ENCODE data around the gene LIAS.
"Not testable (repeated sequence)": the region's sequence is repeated elsewhere in the genome, so short reads cannot be mapped to it uniquely, and the experiment has no call there.

LIAS gene

DNA sequence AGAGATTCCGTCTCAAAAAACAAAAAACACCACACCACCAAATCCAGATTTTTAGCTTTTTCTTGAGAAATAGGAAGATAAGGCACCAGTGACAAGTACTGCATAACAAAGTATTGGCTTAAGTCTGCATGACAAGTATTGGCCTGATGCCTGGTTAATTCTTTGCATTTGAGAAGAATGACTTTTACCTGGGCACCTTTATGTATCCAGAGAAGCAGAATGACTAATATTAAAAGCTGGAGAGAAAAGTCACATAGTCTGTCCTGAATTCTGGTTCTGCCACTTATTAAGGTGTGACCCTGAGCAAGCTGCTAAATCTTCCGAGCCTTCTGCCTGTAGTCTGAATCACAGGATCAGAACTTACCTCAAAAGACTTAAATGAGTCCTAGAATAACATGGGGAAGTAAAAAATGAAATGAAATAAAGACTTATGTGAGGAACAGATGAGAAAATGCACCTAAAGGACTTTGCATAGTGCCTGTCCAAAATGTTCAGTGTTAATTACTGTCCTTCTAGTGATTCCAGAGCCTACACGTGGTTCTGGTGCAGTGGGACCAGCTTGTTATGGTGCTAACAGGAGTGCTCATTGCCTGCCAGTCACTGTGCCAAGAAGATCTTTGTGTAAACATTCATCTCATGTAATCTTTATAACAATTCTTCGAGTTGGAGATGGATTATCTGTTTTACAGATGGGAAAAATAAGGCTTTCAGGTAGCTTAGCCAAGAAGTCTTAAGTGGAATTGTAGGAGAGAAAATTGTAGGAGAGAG is 36.8 kb downstream of the LIAS start:
- in situ Hi-C loops (cut with HindIII; ENCODE audit: low sequenced_read_pairs), result no loop called here

DNA sequence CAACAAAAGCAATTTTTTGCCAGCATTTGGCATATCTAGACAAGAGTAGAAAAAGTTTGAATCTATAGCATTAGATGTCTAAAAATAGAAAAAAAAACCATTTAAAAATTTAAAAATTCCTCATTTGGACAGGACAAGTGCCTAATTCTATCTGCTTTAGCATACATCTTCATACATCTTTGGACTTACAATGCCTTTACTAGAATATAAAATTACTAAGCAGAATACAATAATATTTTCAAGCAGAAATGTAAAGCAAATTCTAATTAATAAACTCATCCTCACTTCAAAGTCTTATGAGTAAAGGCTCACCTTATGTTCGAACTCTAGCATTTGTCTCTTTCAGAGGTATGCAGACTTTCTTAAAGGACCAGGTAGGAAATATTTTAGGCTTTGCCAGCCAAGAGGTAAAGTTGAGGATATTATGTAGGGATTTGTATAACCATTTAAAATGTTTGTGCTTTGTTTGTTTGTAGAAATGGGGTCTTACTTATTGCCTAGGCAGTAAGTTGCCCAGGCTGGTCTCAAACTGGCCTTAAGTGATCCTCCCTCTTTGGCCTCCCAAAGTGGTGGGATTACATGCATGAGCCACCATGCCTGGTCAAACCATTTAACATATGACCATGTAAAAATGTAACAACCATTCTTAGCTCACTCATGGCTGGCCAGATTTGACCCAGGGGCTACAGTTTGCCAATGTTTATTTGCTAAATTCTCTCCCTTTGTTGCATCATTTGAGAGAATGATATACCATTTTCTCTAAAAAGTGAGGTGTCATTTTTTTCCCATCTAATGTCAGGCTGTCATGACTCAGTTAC is 39.3 kb downstream of the LIAS start:
- in situ Hi-C loops (cut with HindIII; ENCODE audit: low sequenced_read_pairs), result no loop called here

DNA sequence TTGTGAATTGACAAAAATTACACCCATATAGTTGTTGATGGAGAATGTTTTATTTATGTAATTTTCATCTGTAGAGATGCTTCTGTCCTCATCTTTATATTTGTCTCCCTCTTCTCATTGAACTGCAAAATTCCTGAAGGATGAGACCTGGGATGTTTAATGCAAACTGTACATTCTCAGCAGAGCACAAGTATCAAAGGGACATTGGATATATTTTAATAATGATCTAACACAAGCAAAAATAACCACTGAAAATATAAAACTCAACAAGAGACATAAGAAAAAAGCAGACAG is 39.8 kb downstream of the LIAS start:
- in situ Hi-C loops (cut with HindIII; ENCODE audit: low sequenced_read_pairs), result no loop called here

DNA sequence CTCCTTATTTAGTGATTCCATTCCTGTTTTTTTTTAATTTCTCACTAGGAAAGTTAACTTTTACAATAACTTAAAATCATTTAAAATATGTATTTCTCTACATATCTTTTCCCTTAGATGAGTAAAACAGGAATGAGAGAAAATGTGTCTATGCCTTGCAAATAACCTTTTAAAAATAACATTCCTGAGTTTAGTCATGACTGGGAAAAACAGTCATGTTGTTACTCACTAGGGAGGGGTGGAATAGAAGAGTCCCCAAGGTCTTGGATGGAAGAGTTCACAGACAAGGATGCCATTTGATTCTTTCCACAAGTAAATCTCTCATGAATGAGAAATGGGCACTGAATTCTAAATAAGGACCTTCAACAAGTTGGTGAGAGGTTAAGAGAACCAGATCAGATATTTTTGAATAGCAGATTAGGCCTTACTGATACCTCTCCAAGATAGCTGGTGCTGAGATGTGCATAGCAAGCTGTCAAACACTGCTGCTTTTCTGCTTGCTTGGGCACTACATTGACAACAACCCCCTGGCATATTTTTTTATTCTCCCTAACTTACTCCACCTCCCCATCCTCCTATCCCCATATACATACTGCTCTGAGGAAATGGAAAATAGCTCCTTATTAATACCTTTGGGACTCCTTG is 43.3 kb downstream of the LIAS start:
- in situ Hi-C loops (cut with HindIII; ENCODE audit: low sequenced_read_pairs), result no loop called here

- in situ Hi-C loops (cut with HindIII; ENCODE audit: low sequenced_read_pairs), result not testable (repeated sequence)
Observed at GRCh38 chr4:39502664-39503035, 43.8 kb downstream of the LIAS start.

DNA sequence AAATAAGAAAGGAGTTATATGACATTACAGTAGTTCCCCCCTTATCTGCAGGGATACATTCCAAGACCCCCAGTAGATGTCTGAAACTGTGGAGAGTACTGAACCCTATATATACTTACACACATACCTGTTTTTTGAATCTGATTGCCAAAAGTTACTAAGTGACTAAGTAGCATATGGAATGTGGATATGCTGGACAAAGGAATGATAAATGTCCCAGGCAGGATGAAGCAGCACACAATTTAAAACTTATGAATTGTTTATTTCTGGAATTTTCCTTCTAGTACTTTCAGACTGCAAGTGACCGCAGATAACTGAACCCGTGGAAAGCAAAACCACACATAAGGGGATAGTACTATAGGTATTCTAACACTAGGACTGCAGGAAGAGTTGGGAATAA is 45.7 kb downstream of the LIAS start:
- in situ Hi-C loops (cut with HindIII; ENCODE audit: low sequenced_read_pairs), result no loop called here

GRCh38 chr4:39505581-39505980 is 46.7 kb downstream of the LIAS start:
- in situ Hi-C loops (cut with HindIII; ENCODE audit: low sequenced_read_pairs), result no loop called here

DNA sequence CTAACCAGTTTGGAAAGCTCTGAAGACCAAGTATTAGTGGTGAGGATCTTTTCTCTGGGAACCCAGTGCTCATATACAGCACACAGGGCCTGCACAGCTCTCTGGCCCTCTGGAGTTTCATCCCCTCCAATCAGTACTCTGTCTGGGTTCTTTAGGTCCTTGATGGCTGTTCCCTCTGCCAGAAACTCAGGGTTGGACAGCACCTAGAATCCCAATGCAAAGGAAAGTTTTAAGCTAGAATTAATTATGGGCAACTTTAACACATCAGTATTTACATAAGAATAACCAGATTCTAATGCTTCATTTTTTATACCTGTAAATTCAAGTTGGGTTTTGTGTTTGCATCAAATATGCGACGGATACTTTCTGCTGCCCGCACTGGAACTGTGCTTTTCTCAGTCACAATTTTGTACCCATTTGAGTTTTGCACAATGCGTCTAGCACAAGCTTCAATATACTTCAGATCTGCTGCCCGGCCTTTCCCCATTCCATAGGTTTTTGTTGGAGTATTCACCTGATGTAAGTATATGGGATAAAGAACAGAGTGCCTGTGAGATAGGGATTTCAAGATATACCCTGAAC is 51.6 kb downstream of the LIAS start:
- in situ Hi-C loops (cut with HindIII; ENCODE audit: low sequenced_read_pairs), result no loop called here

DNA sequence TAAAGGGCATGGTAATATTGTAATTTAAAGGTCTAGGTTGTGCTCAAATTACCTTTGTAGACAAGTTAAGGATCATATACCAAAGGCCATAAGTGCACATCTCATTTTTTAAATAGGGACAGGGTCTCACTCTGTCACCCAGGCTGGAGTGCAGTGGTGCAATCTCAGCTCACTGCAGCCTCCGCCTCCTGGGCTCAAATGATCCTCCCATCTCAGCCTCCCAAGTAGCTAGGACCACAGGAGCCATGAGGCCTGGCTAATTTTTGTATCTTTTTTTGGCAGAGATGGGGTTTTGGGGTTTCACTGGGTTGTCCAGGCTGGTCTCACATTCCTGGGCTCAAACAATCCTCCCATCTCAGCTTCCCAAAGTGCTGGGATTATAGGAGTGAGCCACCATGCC is 55.4 kb downstream of the LIAS start:
- in situ Hi-C loops (cut with HindIII; ENCODE audit: low sequenced_read_pairs), result not testable (repeated sequence)

DNA sequence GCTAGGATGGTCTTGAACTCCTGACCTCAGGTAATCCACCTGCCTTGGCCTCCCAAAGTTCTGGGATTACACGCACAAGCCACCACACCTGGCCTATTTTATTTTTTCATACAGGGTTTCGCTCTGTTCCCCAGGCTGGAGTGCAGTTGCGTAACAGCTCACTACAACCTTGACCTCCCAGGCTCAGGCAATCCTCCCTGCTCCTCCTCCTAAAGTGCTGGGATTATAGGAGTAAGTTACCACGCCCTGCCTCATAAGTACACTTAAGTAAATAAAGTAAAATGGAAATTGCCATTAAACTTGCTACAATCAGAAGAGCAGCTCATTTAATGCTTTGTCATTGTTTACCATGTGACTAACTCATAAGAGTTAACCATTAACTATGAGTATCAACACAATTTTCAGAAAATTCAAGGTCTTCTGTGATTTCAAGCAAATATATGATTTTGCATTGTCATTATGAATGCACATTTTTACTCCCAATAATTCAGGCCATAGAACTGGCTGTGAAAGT is 56.1 kb downstream of the LIAS start:
- in situ Hi-C loops (cut with HindIII; ENCODE audit: low sequenced_read_pairs), result no loop called here

- in situ Hi-C loops (cut with HindIII; ENCODE audit: low sequenced_read_pairs), result not testable (repeated sequence)
Observed at GRCh38 chr4:39515669-39516401, 57.0 kb downstream of the LIAS start.

DNA sequence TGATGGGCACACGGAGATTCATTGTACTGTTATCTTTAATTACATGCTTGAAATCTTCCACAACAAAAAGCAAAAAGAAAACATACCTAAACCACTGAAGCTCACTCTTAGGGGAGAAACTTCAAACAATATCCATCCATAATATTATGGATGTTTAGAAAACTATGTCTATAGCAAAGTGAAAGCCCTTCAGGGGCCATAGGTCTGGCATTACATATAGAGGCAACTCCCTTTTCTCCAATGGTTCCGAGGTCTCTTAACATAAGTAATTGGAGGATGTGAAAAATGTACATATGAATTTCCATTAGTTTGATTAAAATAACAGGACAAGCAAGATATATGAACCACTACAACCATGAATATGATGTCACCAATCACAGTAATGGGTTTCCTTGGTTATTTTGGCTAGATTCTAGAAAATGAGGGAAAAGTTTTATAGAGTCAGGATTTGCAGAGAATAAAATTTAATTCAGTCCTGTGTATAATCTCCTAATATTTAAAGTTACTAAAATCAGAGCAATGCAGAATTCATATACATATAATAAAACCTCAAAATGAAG is 57.6 kb downstream of the LIAS start:
- in situ Hi-C loops (cut with HindIII; ENCODE audit: low sequenced_read_pairs), result no loop called here

DNA sequence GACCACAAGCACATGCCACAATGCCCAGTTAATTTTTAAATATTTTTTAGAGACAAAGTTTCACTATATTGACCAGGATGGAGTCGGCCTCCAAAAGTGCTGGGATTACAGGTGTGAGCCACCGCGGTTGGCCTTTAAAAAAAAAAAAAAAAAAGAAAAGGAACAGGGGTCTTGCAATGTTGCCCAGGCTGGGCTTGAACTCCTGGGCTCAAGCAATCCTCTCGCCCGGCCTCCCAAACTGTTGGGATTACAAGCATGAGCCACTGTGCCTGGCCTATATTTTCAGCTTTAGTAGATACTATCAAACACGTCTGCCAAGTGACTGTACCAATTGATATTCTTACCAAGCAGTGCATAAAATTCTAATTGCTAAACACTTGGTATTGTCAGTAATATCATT is 59.6 kb downstream of the LIAS start:
- in situ Hi-C loops (cut with HindIII; ENCODE audit: low sequenced_read_pairs), result no loop called here

DNA sequence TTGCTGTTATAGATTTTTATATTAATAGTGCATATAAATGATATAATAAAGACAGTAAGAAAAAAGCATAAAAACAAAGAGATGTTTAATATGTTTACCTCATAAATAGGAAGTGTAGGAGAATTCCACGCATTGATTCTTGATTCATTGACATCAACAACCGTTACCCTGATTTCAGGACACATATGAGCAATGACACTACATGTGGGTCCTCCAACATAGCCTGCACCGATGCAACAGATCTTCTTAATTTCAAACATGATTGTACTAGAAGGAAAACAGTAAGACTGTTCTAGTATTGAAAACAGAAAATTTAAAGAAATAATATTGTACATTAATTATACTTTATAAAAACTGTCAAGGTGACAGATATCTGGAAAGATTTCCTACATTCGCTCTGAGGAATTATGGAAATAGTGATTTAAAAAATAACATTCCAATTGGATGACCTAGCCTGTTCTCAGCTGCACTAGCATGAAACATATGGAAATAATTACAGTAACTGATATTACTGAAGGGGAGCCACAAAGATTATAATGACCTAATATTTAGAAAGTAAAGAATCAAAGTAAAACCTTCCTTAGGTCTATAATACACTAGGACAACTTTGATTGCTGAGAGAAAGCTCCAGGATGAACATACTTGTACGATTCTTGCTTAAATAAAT is 62.5 kb downstream of the LIAS start:
- in situ Hi-C loops (cut with HindIII; ENCODE audit: low sequenced_read_pairs), result no loop called here

- in situ Hi-C loops (cut with HindIII; ENCODE audit: low sequenced_read_pairs), result no loop called here
Observed at GRCh38 chr4:39522068-39522467, 63.2 kb downstream of the LIAS start.

GRCh38 chr4:39524161-39524957 is 65.5 kb downstream of the LIAS start:
- in situ Hi-C loops (cut with HindIII; ENCODE audit: low sequenced_read_pairs), result no loop called here

GRCh38 chr4:39525822-39526690 is 67.2 kb downstream of the LIAS start:
- in situ Hi-C loops (cut with HindIII; ENCODE audit: low sequenced_read_pairs), result no loop called here

- in situ Hi-C loops (cut with HindIII; ENCODE audit: low sequenced_read_pairs), result no loop called here
Observed at GRCh38 chr4:39526765-39527295, 68.0 kb downstream of the LIAS start.

Measured in endothelial cell of hepatic sinusoid (primary cell).